ENCODE measurements around the gene POLG.

Gene POLG

DNA sequence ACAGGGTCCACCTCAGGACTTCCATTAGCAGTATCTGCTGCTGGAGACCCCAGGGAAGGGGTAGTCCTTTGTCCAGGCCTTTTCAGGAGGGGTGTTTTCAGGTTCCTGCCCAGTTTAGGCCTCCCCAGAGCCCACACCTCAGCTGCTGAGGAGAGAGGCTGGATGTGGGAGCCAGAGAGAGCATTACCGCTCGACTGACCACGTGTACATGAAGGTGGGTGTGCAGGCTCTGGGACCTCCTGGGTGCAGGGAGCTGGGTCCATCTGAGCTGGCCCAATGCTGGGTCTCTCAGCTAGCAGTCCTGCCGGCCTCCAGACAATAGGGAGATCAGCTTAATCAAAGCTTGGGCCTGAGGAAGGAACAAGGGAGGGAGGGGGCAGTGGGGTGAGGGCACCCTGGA is 29.1 kb upstream of the POLG start:
- no peak for DNase-seq (ENCODE audit: low spot score)
- no peak overlapping the region for H3K4me3 ChIP-seq
- no peak overlapping the region for H3K27ac ChIP-seq
- TF ChIP-seq, protein P1, sequence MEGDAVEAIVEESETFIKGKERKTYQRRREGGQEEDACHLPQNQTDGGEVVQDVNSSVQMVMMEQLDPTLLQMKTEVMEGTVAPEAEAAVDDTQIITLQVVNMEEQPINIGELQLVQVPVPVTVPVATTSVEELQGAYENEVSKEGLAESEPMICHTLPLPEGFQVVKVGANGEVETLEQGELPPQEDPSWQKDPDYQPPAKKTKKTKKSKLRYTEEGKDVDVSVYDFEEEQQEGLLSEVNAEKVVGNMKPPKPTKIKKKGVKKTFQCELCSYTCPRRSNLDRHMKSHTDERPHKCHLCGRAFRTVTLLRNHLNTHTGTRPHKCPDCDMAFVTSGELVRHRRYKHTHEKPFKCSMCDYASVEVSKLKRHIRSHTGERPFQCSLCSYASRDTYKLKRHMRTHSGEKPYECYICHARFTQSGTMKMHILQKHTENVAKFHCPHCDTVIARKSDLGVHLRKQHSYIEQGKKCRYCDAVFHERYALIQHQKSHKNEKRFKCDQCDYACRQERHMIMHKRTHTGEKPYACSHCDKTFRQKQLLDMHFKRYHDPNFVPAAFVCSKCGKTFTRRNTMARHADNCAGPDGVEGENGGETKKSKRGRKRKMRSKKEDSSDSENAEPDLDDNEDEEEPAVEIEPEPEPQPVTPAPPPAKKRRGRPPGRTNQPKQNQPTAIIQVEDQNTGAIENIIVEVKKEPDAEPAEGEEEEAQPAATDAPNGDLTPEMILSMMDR (IDR thresholded peaks at IDR 0.05), result no peak

DNA sequence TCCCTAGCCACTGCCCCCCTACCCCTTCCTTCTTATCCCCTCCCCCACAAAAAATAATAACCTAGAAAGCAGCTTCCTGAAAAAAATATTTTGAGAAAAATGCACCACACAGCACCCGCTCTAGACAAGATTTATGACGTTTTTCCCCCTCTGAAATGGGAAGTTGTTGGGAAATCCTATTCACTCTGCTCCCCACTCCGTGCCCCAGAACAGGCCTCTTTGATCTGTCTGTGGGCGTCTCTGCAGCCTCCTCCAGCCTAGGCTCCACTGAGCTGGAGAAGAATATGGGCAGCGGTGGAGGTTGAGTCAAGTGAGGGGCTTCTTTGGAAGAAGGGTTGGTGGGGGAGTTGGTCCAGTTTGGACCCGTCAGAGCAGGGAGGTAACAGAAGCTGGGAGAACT is 28.5 kb upstream of the POLG start:
- TF ChIP-seq, protein P1 (IDR thresholded peaks at IDR 0.05), result no peak
- Histone ChIP-seq H3K27ac (no peak overlapping the region), H3K4me3 (no peak overlapping the region)
- no peak for DNase-seq (ENCODE audit: low spot score)

GRCh38 chr15:89362203-89363101 is 27.8 kb upstream of the POLG start:
- no peak for DNase-seq (ENCODE audit: low spot score)
- no peak overlapping the region for H3K27ac ChIP-seq

GRCh38 chr15:89361451-89362202 is 27.0 kb upstream of the POLG start:
- H3K27ac ChIP-seq, result no peak overlapping the region
- peak overlapping the region; percentile 20 for H3K4me3 ChIP-seq
- TF ChIP-seq, protein P1 (IDR thresholded peaks at IDR 0.05), result no peak
- no peak for DNase-seq (ENCODE audit: low spot score)

More at GRCh38 chr15:89362203-89363101, 27.8 kb upstream of the POLG start:
- H3K4me3 ChIP-seq, result peak overlapping the region; percentile 20
- TF ChIP-seq, protein P1 (IDR thresholded peaks at IDR 0.05), result no peak

DNA sequence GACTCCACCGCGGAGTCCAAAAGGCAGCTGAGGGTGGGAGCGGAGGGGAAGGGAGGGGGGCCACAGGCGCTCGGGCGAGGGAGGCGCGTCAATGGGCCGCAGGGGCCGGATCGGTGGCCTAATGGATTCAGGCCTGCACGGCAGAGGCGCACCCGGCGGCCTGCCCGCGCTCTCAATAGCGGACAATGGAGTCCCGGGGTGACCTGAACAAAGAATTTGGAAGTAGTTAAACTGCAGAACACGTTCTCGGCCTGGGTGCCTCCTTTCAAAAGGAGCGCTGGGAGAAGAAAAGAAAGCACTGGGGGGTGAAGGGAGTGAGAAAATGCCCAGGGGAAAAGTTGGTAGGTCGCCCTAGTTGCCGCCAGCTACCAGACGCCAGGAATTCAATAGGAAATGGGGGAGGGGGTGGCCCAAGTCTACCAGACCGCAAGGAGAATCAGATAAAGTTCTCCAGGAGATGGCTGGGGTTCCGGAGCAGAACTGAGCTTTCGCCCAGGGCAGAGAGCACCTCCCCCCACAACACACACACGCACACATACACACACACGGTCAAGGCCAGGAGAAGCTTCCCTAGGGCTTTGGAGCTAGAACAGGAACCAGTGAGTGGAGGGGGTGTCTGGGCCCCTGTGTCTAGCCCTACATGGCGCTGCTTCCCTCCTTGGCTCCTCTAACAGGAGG is 25.8 kb upstream of the POLG start:
- Histone ChIP-seq H3K4me3 (no peak overlapping the region), H3K27ac (no peak overlapping the region)
- DNase-seq (ENCODE audit: low spot score), result no peak
- TF ChIP-seq, protein P1 (IDR thresholded peaks at IDR 0.05), result no peak

DNA sequence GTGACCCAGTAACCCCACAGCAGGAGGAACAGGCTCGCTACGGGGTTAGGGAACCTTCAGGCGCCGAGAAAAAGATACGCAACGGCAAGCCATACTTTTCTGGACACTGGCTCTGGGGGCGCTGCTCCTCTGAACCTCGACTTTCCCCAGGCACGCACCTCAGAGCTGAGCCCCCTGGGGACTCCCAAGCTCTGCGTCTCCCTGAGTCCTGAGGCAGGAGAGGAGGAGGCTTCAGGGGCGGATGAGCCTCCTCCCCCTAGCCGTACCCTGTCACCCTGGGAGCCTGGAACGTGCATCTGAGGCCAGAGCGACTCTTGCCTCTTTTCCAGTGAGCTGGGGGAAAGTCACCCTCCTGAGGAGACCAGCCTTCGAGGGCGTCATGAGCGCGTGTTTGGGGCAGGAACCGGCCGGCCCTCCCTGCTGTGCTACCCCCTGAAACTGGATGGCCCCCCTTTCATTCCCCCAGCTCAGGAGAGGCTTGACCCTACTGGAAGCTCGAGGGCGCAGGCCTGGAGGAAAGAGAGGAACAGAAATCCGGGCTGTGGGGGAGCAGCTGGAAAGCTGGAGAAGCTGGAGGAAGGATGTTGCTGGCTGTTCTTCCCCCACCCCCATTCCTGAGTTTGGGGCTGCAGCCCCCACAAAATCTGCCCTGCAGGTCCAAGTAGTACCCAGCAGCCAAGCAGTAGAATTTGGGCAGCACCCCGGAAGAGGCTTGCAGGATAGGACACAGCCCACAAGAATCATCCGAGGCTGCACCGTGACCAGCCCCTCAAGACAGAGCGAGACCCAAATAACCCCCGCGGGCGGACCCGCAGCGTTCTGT is 25.1 kb upstream of the POLG start:
- no peak for DNase-seq (ENCODE audit: low spot score)
- TF ChIP-seq, protein P1 (IDR thresholded peaks at IDR 0.05), result no peak
- H3K27ac ChIP-seq, result no peak overlapping the region
- peak overlapping the region; percentile 76 for H3K4me3 ChIP-seq

All from coronary artery (tissue), 2 donors.